Neural progenitor cell (in vitro differentiated cells): Measurements from ENCODE around the gene DCTN2. TPM values are rescaled to one million over a fixed set of nuclear protein-coding genes. Genes with fewer than 3 reads are reported as not detected.

Experiments used
- DNase-seq: peaks from one replicate; pipeline ENCODE4 v3.0.0-alpha.2; 2016; ENCODE audit warnings: low spot score
- H2AFZ ChIP-seq: fragments of 200-600 bp; sonication (generic); replicated peaks from 2 replicates; pipeline ENCODE4 v1.6.1; 2016; ENCODE audit warnings: antibody characterized with exemption
- H3F3A ChIP-seq: fragments of 200-600 bp; sonication (generic); 2 replicates; pipeline ENCODE4 v1.6.1; 2016; ENCODE audit warnings: antibody characterized with exemption, low read depth
- H3K27ac ChIP-seq: fragments of 200-600 bp; sonication (generic); 2 replicates; pipeline ENCODE4 v1.5.1; 2016; ENCODE audit warnings: mild to moderate bottlenecking
- H3K27me3 ChIP-seq: fragments of 200-600 bp; sonication (generic); 2 replicates; pipeline ENCODE4 v1.6.1; 2016; ENCODE audit warnings: mild to moderate bottlenecking, moderate library complexity
- H3K36me3 ChIP-seq: fragments of 200-600 bp; sonication (generic); 2 replicates; pipeline ENCODE4 v1.5.1; 2016
- H3K4me1 ChIP-seq: fragments of 200-600 bp; sonication (generic); 2 replicates; pipeline ENCODE4 v1.6.1; 2016; ENCODE audit warnings: mixed run types
- H3K4me2 ChIP-seq: fragments of 200-600 bp; sonication (generic); 2 replicates; pipeline ENCODE4 v1.6.1; 2016
- H3K4me3 ChIP-seq: fragments of 200-600 bp; sonication (generic); 2 replicates; pipeline ENCODE4 v1.5.1; 2016
- H3K79me2 ChIP-seq: fragments of 200-600 bp; sonication (generic); 2 replicates; pipeline ENCODE4 v1.6.1; 2016; ENCODE audit warnings: low read depth
- H3K9ac ChIP-seq: fragments of 200-600 bp; sonication (generic); 2 replicates; pipeline ENCODE4 v1.6.1; 2016
- H3K9me3 ChIP-seq: fragments of 200-600 bp; sonication (generic); 2 replicates; pipeline ENCODE4 v1.5.1; 2016; ENCODE audit warnings: low read depth
- H4K20me1 ChIP-seq: fragments of 200-600 bp; sonication (generic); 2 replicates; pipeline ENCODE4 v1.6.1; 2016; ENCODE audit warnings: low read depth
- H3K27ac Mint-ChIP-seq: 3 replicates; pipeline ENCODE4 v1.8.0; 2021; ENCODE audit warnings: mixed read lengths
- H3K27me3 Mint-ChIP-seq: 2 replicates; pipeline ENCODE4 v1.8.0; 2022; ENCODE audit warnings: low read depth, mild to moderate bottlenecking, inconsistent platforms, moderate library complexity, mixed read lengths; ENCODE audit not compliant: insufficient read depth
- H3K36me3 Mint-ChIP-seq: 3 replicates; pipeline ENCODE4 v1.8.0; 2021; ENCODE audit warnings: mixed read lengths
- H3K4me1 Mint-ChIP-seq: 3 replicates; pipeline ENCODE4 v1.8.0; 2021; ENCODE audit warnings: mixed read lengths
- H3K4me3 Mint-ChIP-seq: 3 replicates; pipeline ENCODE4 v1.8.0; 2021; ENCODE audit warnings: mild to moderate bottlenecking, moderate library complexity, mixed read lengths
- H3K9me3 Mint-ChIP-seq: 3 replicates; pipeline ENCODE4 v1.8.0; 2020; ENCODE audit warnings: mixed read lengths
- EZH2 ChIP-seq: fragments of 200-600 bp; sonication (generic); IDR thresholded peaks from 2 replicates; pipeline ENCODE4 v1.6.1; 2017; ENCODE audit warnings: antibody characterized with exemption, mild to moderate bottlenecking, moderate library complexity
- EZH2phosphoT487 ChIP-seq: fragments of 200-600 bp; sonication (generic); IDR thresholded peaks from 2 replicates; pipeline ENCODE4 v1.6.1; 2017; ENCODE audit warnings: antibody characterized with exemption
- total RNA-seq: library from RNA; depleted of rRNA; stranded (reverse); fragments of >200 nt; gene quantifications from 2 replicates; pipeline ENCODE4 v1.2.3, GENCODE V29; 2015; ENCODE audit warnings: low replicate concordance
- TF ChIP-seq, protein P1 (sequence below): fragments of 200-600 bp; sonication (generic); IDR thresholded peaks from 2 replicates; pipeline ENCODE4 v1.5.1; 2017; ENCODE audit warnings: antibody characterized with exemption, mild to moderate bottlenecking

DCTN2 gene
- total RNA-seq, 1 donor from 2014 or later: 147 TPM

DNA sequence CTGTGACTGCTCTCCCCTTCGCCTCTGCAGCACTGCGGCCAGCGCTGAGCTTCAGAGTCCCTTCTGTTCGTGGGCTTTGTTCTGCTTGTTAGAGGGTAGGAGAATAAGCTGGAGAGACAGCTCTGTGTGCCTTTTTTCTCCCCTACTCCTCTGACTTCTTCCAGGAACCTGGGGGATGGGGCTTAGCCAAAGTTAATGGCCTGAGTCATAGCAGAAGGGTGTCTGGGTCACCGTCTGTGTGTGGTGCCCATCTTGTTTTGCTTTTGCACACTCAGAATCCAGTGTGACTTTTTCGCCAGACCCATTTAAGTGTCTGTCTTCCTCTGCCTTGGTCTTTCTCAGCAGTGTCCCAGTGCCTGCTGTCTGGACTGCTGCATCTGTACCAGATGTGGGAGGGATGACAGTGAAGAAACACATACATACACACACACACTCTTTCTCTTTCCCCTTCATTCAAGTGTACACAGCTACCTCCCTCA is 5.9 kb upstream of the DCTN2 start:
- Histone ChIP-seq H3K27me3 (peaks cover 18% of the 10 kb centered on the region), H3K9ac (no peak overlapping the region), H3K4me1 (peaks cover 33% of the 10 kb centered on the region), H3K79me2 (peaks cover 41% of the 10 kb centered on the region), H3K36me3 (no peaks in the 10 kb centered on the region), H3K4me3 (peak overlapping the region; percentile 10), H4K20me1 (peaks cover 57% of the 10 kb centered on the region), H3K27ac (peak overlapping the region; percentile 59), H3K9me3 (no peaks in the 10 kb centered on the region), H3F3A (peaks cover 51% of the 10 kb centered on the region), H2AFZ (no peak overlapping the region), H3K4me2 (peak overlapping the region; percentile 70)
- peak; percentile 62 for DNase-seq
- TF ChIP-seq, protein P1, sequence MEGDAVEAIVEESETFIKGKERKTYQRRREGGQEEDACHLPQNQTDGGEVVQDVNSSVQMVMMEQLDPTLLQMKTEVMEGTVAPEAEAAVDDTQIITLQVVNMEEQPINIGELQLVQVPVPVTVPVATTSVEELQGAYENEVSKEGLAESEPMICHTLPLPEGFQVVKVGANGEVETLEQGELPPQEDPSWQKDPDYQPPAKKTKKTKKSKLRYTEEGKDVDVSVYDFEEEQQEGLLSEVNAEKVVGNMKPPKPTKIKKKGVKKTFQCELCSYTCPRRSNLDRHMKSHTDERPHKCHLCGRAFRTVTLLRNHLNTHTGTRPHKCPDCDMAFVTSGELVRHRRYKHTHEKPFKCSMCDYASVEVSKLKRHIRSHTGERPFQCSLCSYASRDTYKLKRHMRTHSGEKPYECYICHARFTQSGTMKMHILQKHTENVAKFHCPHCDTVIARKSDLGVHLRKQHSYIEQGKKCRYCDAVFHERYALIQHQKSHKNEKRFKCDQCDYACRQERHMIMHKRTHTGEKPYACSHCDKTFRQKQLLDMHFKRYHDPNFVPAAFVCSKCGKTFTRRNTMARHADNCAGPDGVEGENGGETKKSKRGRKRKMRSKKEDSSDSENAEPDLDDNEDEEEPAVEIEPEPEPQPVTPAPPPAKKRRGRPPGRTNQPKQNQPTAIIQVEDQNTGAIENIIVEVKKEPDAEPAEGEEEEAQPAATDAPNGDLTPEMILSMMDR: no peak
- no peak for TF ChIP-seq EZH2phosphoT487
- TF ChIP-seq EZH2: no peak
- Mint-ChIP-seq H3K36me3 (no peaks in the 10 kb centered on the region), H3K27ac (no peak overlapping the region), H3K4me3 (peak overlapping the region; percentile 65), H3K27me3 (peaks cover 36% of the 10 kb centered on the region), H3K4me1 (peaks cover 43% of the 10 kb centered on the region), H3K9me3 (no peaks in the 10 kb centered on the region)

DNA sequence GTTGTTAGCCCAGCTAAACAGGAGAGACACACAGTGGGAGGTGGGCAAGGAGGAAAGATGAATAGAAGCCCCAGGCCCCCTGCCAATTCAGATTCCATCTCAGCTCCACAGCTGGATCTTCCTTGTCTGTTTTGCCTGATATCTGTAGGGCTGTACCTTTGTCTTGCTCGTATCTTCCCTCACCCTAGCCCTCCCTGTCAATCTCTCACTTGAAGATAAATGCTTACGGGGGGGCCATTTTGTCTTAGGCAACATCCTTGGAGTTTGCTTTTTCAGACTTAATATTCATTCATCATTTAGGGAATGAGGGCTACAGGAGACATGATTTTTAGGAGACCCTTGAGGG is 5.3 kb upstream of the DCTN2 start:
- H3K4me2 ChIP-seq: peak overlapping the region; percentile 70
- H3K9ac ChIP-seq: no peak overlapping the region
- peak overlapping the region; percentile 10 for H3K4me3 ChIP-seq
- peaks cover 37% of the 10 kb centered on the region for H3K79me2 ChIP-seq
- H3K27ac ChIP-seq: peak overlapping the region; percentile 59
- H3K9me3 ChIP-seq: no peaks in the 10 kb centered on the region
- peak overlapping the region; percentile 4 for H3K4me3 Mint-ChIP-seq
- TF ChIP-seq EZH2: no peak
- no peak for TF ChIP-seq EZH2phosphoT487
- no peak overlapping the region for H2AFZ ChIP-seq
- H4K20me1 ChIP-seq: peaks cover 57% of the 10 kb centered on the region
- peaks cover 52% of the 10 kb centered on the region for H3F3A ChIP-seq
- H3K36me3 Mint-ChIP-seq: no peaks in the 10 kb centered on the region
- peaks cover 37% of the 10 kb centered on the region for H3K27me3 Mint-ChIP-seq
- peaks cover 33% of the 10 kb centered on the region for H3K4me1 ChIP-seq
- DNase-seq: peak; percentile 34
- H3K27me3 ChIP-seq: peaks cover 24% of the 10 kb centered on the region
- peaks cover 45% of the 10 kb centered on the region for H3K4me1 Mint-ChIP-seq
- H3K36me3 ChIP-seq: no peaks in the 10 kb centered on the region
- H3K27ac Mint-ChIP-seq: no peak overlapping the region
- H3K9me3 Mint-ChIP-seq: no peaks in the 10 kb centered on the region

DNA sequence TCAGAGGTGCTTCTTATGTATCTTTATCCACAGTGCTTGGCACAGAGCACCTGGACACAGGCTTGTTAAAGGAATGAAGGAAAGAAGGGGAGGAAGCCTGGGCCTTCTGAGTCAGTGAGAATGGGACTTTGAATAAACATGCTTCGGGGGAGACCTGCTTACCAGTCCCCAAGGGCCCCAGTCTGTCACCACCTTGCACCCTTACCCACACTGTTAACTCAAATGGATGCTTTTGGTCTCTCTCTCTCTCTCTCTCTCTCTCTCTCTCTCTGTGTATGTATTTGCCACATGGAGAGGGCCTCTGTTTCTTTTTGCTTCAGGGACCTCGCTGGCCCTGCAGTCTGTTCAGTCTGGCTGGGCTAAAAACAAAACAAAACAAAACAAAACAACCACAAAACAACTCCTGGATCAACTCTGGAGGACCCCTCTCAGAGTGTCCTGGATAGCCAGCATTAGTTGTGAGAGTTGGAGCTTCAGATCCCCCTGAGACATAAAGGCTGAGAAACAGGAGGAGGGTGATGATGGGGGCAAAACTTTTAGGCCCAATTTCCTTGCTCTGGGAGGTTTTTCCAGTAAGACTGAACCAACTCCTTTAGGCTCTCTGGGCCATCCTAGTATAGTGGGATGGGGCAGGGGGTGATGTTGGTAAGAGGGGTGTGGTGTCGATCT is 4.8 kb upstream of the DCTN2 start:
- H3K4me3 ChIP-seq: no peak overlapping the region
- no peaks in the 10 kb centered on the region for H3K36me3 ChIP-seq
- peaks cover 24% of the 10 kb centered on the region for H3K27me3 ChIP-seq
- peak overlapping the region; percentile 70 for H3K4me2 ChIP-seq
- H3K36me3 Mint-ChIP-seq: no peaks in the 10 kb centered on the region
- peaks cover 33% of the 10 kb centered on the region for H3K4me1 ChIP-seq
- no peak overlapping the region for H3K27ac Mint-ChIP-seq
- H3K27me3 Mint-ChIP-seq: peaks cover 38% of the 10 kb centered on the region
- H2AFZ ChIP-seq: no peak overlapping the region
- no peak overlapping the region for H3K27ac ChIP-seq
- H3K4me1 Mint-ChIP-seq: peaks cover 48% of the 10 kb centered on the region
- no peaks in the 10 kb centered on the region for H3K9me3 Mint-ChIP-seq
- peaks cover 48% of the 10 kb centered on the region for H3F3A ChIP-seq
- no peak overlapping the region for H3K9ac ChIP-seq
- no peak for DNase-seq
- H3K79me2 ChIP-seq: peaks cover 38% of the 10 kb centered on the region
- H4K20me1 ChIP-seq: peaks cover 56% of the 10 kb centered on the region
- TF ChIP-seq EZH2phosphoT487: no peak
- no peaks in the 10 kb centered on the region for H3K9me3 ChIP-seq
- peak overlapping the region; percentile 87 for H3K4me3 Mint-ChIP-seq

DNA sequence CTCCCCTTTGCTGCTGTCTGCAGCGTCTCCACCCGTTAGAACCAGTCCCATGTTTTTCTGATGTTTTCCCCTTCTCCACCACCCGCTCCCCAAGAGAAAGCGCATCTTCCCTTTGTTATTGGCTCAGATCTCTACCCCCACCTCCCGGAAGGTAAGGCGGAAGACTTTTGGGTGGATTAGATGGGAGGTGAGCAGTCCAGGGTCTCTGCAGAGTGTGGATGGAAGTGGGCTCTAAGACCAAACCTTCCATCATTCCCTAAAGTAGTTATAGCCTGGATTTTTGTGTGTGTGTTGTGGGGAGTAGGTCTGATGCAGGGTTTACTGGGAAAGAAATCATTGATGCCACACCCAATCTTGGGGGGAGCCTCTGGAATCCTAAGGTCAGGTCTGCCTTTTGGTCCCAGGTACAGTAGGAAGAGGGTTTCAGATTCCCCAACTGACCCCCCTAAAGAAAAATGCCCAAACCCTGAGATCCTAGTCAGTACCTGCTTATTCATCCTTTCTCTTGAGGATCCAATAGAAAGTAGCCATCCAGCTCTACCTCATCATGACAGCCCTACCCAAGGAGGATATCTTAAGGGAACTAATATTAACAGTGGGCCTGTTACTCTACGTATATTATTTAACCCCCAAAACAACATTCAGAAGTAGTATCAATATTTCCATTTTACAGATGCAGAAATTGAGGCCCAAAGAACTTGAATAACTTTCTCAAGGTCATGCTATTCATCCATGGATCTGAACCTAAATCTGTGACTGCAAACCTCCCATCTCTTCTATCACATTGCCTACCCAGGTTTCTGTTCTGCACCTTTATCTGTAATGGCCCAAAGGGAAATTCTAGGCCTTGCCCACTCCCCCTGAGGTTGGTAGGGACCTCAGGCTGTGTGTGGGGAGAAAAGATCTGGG is 3.9 kb upstream of the DCTN2 start:
- Histone ChIP-seq H3K36me3 (no peaks in the 10 kb centered on the region), H3K4me3 (peak overlapping the region; percentile 79), H3K9me3 (no peaks in the 10 kb centered on the region), H2AFZ (peak overlapping the region; percentile 91), H3K27me3 (peaks cover 24% of the 10 kb centered on the region), H3K79me2 (peaks cover 47% of the 10 kb centered on the region), H3F3A (peaks cover 45% of the 10 kb centered on the region), H3K9ac (no peak overlapping the region), H4K20me1 (peaks cover 52% of the 10 kb centered on the region), H3K4me2 (peak overlapping the region; percentile 90), H3K4me1 (peaks cover 37% of the 10 kb centered on the region), H3K27ac (no peak overlapping the region)
- TF ChIP-seq, protein P1: no peak
- TF ChIP-seq EZH2phosphoT487: no peak
- TF ChIP-seq EZH2: no peak
- H3K9me3 Mint-ChIP-seq: no peaks in the 10 kb centered on the region
- H3K4me1 Mint-ChIP-seq: peaks cover 53% of the 10 kb centered on the region
- no peaks in the 10 kb centered on the region for H3K36me3 Mint-ChIP-seq
- no peak for DNase-seq
- peaks cover 36% of the 10 kb centered on the region for H3K27me3 Mint-ChIP-seq
- H3K4me3 Mint-ChIP-seq: peak overlapping the region; percentile 87
- no peak overlapping the region for H3K27ac Mint-ChIP-seq
